SK-N-MC (cell line): ENCODE data around the gene GJD3.
"Not testable (repeated sequence)": the region's sequence is repeated elsewhere in the genome, so short reads cannot be mapped to it uniquely, and the experiment has no call there.

Experiments
- DNase-seq: peaks from one replicate; pipeline ENCODE4 v3.0.0-alpha.2; 2011; ENCODE audit warnings: low read depth, low spot score
- H3K27ac ChIP-seq: fragments of 200-600 bp; sonication (generic); 2 replicates; pipeline ENCODE4 v1.5.1; 2016; ENCODE audit warnings: mixed run types
- H3K36me3 ChIP-seq: fragments of 200-600 bp; sonication (generic); 2 replicates; pipeline ENCODE4 v1.6.1; 2017; ENCODE audit warnings: antibody characterized with exemption, low read length, mixed read lengths; ENCODE audit not compliant: insufficient read depth
- H3K4me3 ChIP-seq: fragments of 200-600 bp; sonication (generic); 2 replicates; pipeline ENCODE4 v1.5.1; 2016
- H3K9ac ChIP-seq: fragments of 200-600 bp; sonication (generic); 2 replicates; pipeline ENCODE4 v1.8.0; 2017; ENCODE audit warnings: mixed run types, mixed read lengths; ENCODE audit not compliant: insufficient read length
- H3K9me3 ChIP-seq: fragments of 200-600 bp; sonication (generic); 2 replicates; pipeline ENCODE4 v1.6.1; 2017; ENCODE audit warnings: low read depth, mild to moderate bottlenecking, antibody characterized with exemption, low read length, moderate library complexity, mixed read lengths
- EZH2 ChIP-seq: fragments of 200-600 bp; sonication (generic); IDR thresholded peaks from one replicate; pipeline ENCODE4 v1.6.1; 2017; ENCODE audit warnings: antibody characterized with exemption
- FOXP2 ChIP-seq: optimal IDR thresholded peaks from 2 replicates; pipeline ENCODE3; 2011; ENCODE audit warnings: mild to moderate bottlenecking, moderate library complexity; ENCODE audit not compliant: insufficient read depth; ENCODE audit errors: extremely low read length, control extremely low read depth
- POLR2AphosphoS5 ChIP-seq: IDR thresholded peaks from 2 replicates; pipeline ENCODE4 v1.6.1; 2012; ENCODE audit warnings: mild to moderate bottlenecking, low read depth, low read length, borderline replicate concordance

GJD3 gene

GRCh38 chr17:40364121-40364861 lies at the start of gene GJD3:
TSS of gene GJD3 (minus strand) at chr17:40364737. CDS start at chr17:40363815, 922 bp downstream.
- Histone ChIP-seq H3K36me3 (no peaks in the 10 kb centered on the region), H3K9ac (no peak within 1 kb of the TSS), H3K27ac (no peak within 1 kb of the TSS), H3K4me3 (peak within 1 kb of the TSS; percentile 81), H3K9me3 (no peaks in the 10 kb centered on the region)
- TF ChIP-seq EZH2 (no peak), FOXP2 (no peak), POLR2AphosphoS5 (no peak)
- DNase-seq: no peak

- not testable (repeated sequence) for H3K9ac ChIP-seq, DNase-seq, H3K4me3 ChIP-seq, H3K27ac ChIP-seq, H3K9me3 ChIP-seq
- peaks cover 74% of the 10 kb centered on the region for H3K36me3 ChIP-seq
These were observed 49.8 kb upstream of the GJD3 start for GRCh38 chr17:40414312-40414711.

GRCh38 chr17:40412880-40413279 lies 48.3 kb upstream of the GJD3 start:
- H3K9ac ChIP-seq: no peak overlapping the region

GRCh38 chr17:40411821-40412220 lies 47.3 kb upstream of the GJD3 start:
- TF ChIP-seq EZH2: no peak
- TF ChIP-seq FOXP2: no peak
- TF ChIP-seq POLR2AphosphoS5: no peak
- Histone ChIP-seq H3K9ac (no peak overlapping the region), H3K9me3 (no peaks in the 10 kb centered on the region), H3K36me3 (peaks cover 95% of the 10 kb centered on the region), H3K4me3 (no peak overlapping the region), H3K27ac (no peak overlapping the region)
- DNase-seq: no peak

More at GRCh38 chr17:40412880-40413279, 48.3 kb upstream of the GJD3 start:
- Histone ChIP-seq H3K36me3 (peaks cover 85% of the 10 kb centered on the region), H3K27ac (no peak overlapping the region), H3K4me3 (no peak overlapping the region), H3K9me3 (no peaks in the 10 kb centered on the region)
- TF ChIP-seq EZH2 (no peak), POLR2AphosphoS5 (no peak), FOXP2 (no peak)
- DNase-seq: no peak

- DNase-seq: no peak
- Histone ChIP-seq H3K27ac (peak overlapping the region; percentile 61; the same call in 1 of the 2 replicates), H3K4me3 (no peak overlapping the region), H3K9me3 (no peaks in the 10 kb centered on the region), H3K36me3 (peaks cover 92% of the 10 kb centered on the region), H3K9ac (no peak overlapping the region)
- TF ChIP-seq POLR2AphosphoS5 (no peak), FOXP2 (no peak), EZH2 (no peak)
These were observed 45.5 kb upstream of the GJD3 start for GRCh38 chr17:40410082-40410481.

- H3K9me3 ChIP-seq, H3K9ac ChIP-seq, H3K4me3 ChIP-seq, DNase-seq, H3K27ac ChIP-seq: not testable (repeated sequence)
- H3K36me3 ChIP-seq: peaks cover 94% of the 10 kb centered on the region
These were observed 45.0 kb upstream of the GJD3 start for GRCh38 chr17:40409540-40409939.

- no peak overlapping the region for H3K9ac ChIP-seq
- TF ChIP-seq EZH2 (no peak), FOXP2 (no peak), POLR2AphosphoS5 (no peak)
- no peak for DNase-seq
- H3K36me3 ChIP-seq: peaks cover 93% of the 10 kb centered on the region
- no peak overlapping the region for H3K4me3 ChIP-seq
- no peak overlapping the region for H3K27ac ChIP-seq
- H3K9me3 ChIP-seq: no peaks in the 10 kb centered on the region
These were observed 42.9 kb upstream of the GJD3 start for GRCh38 chr17:40407460-40407859.

GRCh38 chr17:40404003-40404402 lies 39.5 kb upstream of the GJD3 start:
- Histone ChIP-seq H3K4me3 (no peak overlapping the region), H3K36me3 (peaks cover 95% of the 10 kb centered on the region), H3K27ac (peak overlapping the region; percentile 59), H3K9ac (peak overlapping the region; percentile 14), H3K9me3 (no peaks in the 10 kb centered on the region)
- TF ChIP-seq POLR2AphosphoS5: no peak
- TF ChIP-seq FOXP2: no peak
- DNase-seq: no peak

- Histone ChIP-seq H3K4me3 (no peak overlapping the region), H3K27ac (peak overlapping the region; percentile 12; the same call in 1 of the 2 replicates), H3K36me3 (peaks cover 97% of the 10 kb centered on the region), H3K9me3 (no peaks in the 10 kb centered on the region), H3K9ac (no peak overlapping the region)
- TF ChIP-seq POLR2AphosphoS5 (no peak), FOXP2 (no peak), EZH2 (no peak)
- DNase-seq: no peak
These were observed 38.1 kb upstream of the GJD3 start for GRCh38 chr17:40402668-40403067.
